GM19238 (cell line): Measurements from ENCODE around the gene CHST11.
A peak's percentile ranks its signal among the peaks of the same experiment; 100 is the strongest.

Experiments used
- DNase-seq: peaks from one replicate; pipeline ENCODE4 v3.0.0; 2011; ENCODE audit warnings: low spot score; ENCODE audit not compliant: insufficient read length

CHST11 gene

GRCh38 chr12:104503191-104503590, 46.4 kb downstream of the CHST11 start:
- DNase-seq, result no peak

GRCh38 chr12:104504146-104504545, 47.4 kb downstream of the CHST11 start:
- DNase-seq, result no peak

- peak; percentile 64 for DNase-seq
Measured at GRCh38 chr12:104505095-104505818, 48.5 kb downstream of the CHST11 start.

- no peak for DNase-seq
Measured at GRCh38 chr12:104506676-104507401, 50.1 kb downstream of the CHST11 start.

- no peak for DNase-seq
Measured at GRCh38 chr12:104507672-104508071, 50.9 kb downstream of the CHST11 start.

GRCh38 chr12:104508752-104509446, 52.2 kb downstream of the CHST11 start:
- DNase-seq, result no peak

- DNase-seq, result no peak
Measured at GRCh38 chr12:104510145-104510872, 53.6 kb downstream of the CHST11 start.

GRCh38 chr12:104510873-104511440, 54.2 kb downstream of the CHST11 start:
- DNase-seq, result no peak

- DNase-seq, result no peak
Measured at GRCh38 chr12:104513681-104514080, 56.9 kb downstream of the CHST11 start.

- DNase-seq, result no peak
Measured at GRCh38 chr12:104514092-104514810, 57.5 kb downstream of the CHST11 start.

GRCh38 chr12:104515899-104516298, 59.2 kb downstream of the CHST11 start:
- DNase-seq, result no peak

GRCh38 chr12:104516821-104517220, 60.1 kb downstream of the CHST11 start:
- DNase-seq, result no peak

GRCh38 chr12:104517880-104518279, 61.1 kb downstream of the CHST11 start:
- DNase-seq, result no peak

GRCh38 chr12:104519190-104520019, 62.7 kb downstream of the CHST11 start:
- DNase-seq, result no peak

GRCh38 chr12:104520242-104520900, 63.6 kb downstream of the CHST11 start:
- no peak for DNase-seq

- DNase-seq, result no peak
Measured at GRCh38 chr12:104521731-104522130, 65.0 kb downstream of the CHST11 start.

- DNase-seq, result no peak
Measured at GRCh38 chr12:104522985-104523722, 66.4 kb downstream of the CHST11 start.

- no peak for DNase-seq
Measured at GRCh38 chr12:104524034-104524832, 67.5 kb downstream of the CHST11 start.
